NCI-H446 treated with DMSO at 0.1 percent for 48 hours (cell line): ENCODE data around the gene OR2T8.

ENCODE experiments used
- DNase-seq: peaks from one replicate; lab custom pipeline; 2025; lab: John Stamatoyannopoulos, UW

The OR2T8 gene

DNA sequence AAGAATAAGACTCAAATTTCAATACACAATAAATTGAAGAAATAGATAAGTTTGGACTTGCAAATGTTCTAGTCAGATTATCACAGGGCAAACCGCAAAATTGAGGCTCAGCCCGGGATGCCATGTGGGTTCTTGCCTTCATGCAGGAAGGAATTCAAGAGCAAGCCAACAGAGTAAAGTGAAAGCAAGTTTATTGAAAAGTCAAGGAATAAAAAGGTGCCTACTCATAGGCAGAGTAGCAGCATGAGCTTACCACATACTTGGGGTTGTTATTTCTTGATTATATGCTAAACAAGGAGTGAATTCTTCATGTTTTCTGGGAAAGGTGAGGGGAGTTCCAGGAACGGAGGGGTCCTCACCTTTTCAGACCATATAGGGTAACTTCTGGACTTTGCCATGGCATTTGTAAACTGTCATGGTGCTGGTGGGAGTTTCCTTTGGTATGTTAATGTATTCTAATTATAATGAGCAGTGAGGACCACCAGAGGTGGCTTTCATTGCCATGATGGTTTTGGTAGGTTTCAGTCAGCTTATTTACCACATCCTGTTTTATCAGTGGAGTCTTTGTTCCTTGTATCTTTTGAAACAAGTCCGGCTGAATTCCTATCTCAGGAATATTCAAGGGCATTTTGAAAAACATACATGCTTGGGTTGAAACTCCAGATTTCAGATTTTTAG is 43.0 kb downstream of the OR2T8 start:
- no peak for DNase-seq

- no peak for DNase-seq
Measured at GRCh38 chr1:247964933-247965332, 44.9 kb downstream of the OR2T8 start, which contains the start of gene OR2AK2. Gene OR2AK2 (plus strand): TSS chr1:247965233. CDS start chr1:247965377, 144 bp downstream.

DNA sequence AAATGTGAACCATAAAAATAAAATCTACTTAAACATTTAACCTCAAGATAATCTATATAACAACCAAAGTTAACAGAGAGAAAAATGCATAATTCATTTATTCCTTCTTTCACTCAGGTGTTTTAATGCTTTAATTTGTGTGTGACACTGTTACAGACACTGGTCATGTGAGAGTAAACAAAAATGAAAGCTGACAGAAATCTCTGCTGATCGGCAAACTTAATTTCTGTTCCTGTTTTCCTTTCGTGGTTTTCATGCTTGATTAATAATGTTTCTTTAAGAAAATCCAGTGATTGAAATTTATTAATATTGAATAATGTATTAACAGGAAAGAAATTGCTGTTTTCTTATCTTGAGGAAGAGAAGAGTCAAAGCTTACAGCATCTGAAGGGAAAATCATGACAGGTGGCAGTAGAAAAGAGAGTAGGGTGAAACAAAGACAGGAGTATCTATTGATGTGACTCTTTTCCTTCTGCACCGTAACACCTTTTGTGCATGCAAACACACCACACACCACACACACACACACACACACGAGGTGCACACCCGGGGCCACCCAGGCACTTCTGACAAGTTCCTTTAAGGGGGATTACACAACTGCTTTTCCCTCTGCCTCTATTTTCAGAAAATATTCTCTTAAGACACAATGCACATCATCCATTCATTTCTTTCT is 46.6 kb downstream of the OR2T8 start:
- DNase-seq: no peak
